K562 (cell line): Measurements from ENCODE around the gene MYPN. TPM values are rescaled to one million over a fixed set of nuclear protein-coding genes. Genes with fewer than 3 reads are reported as not detected.

ENCODE experiments used
- CREM ChIP-seq: IDR thresholded peaks from 2 replicates; pipeline ENCODE4 v1.6.1; 2014; ENCODE audit warnings: antibody characterized with exemption, low read depth
- JUNB ChIP-seq: fragments of 450-650 bp; formaldehyde crosslinking; conservative IDR thresholded peaks from 2 replicates; pipeline ENCODE4 v1.4.0; 2020; ENCODE audit warnings: mild to moderate bottlenecking
- KLF6 ChIP-seq: fragments of 250-450 bp; sonication (Bioruptor Pico); IDR thresholded peaks from 2 replicates; pipeline ENCODE4 v1.4.0; 2020; ENCODE audit warnings: mild to moderate bottlenecking, moderate library complexity, borderline replicate concordance
- MXD1 ChIP-seq: fragments of 250-450 bp; sonication (Bioruptor Pico); IDR thresholded peaks from 2 replicates; pipeline ENCODE4 v1.8.0; 2021; ENCODE audit warnings: borderline replicate concordance, mild to moderate bottlenecking, moderate library complexity; ENCODE audit not compliant: poor library complexity, severe bottlenecking
- ZBED1 ChIP-seq: IDR thresholded peaks from 2 replicates; pipeline ENCODE4 v1.6.1; 2014
- ZBTB40 ChIP-seq, 2 experiments: fragments of 450-650 bp in 1 of 2; sonication (generic) in 1 of 2; formaldehyde crosslinking in 1 of 2; IDR thresholded peaks; 2 replicates each; pipeline versions ENCODE4 v1.7.1 to v1.9.0; 2016 to 2022; ENCODE audit warnings: inconsistent platforms in 1 of 2, mild to moderate bottlenecking in 1 of 2, missing genetic modification reagents in 1 of 2
- polyA plus RNA-seq, 8 experiments: library from polyadenylated mRNA; depleted of rRNA in 4 of 8; stranded (reverse) in 5 of 8; unstranded in 3 of 8; fragments of >200 nt; fragmentation: Nextera tagmentation in 2 of 8; fragmentation: Illumina TruSeq in 1 of 8; extraction: Ambion mirVana in 2 of 8; extraction: Trizol in 1 of 8; gene quantifications; 2 replicates each; pipeline versions ENCODE4 v1.2.1 to v1.2.3, GENCODE V29; 2011 to 2014; ENCODE audit warnings: inconsistent platforms in 1 of 8, missing spikeins in 1 of 8
- total RNA-seq, 7 experiments: library from RNA; depleted of rRNA in 6 of 7; stranded (reverse); fragments of >200 nt in 6 of 7; fragmentation: Illumina TruSeq in 2 of 7; extraction: Trizol in 2 of 7; gene quantifications; 2 replicates each; pipeline versions ENCODE4 v1.2.1 to v1.2.3, GENCODE V29; 2011 to 2021; ENCODE audit warnings: low replicate concordance in 1 of 7

The MYPN gene
- total and polyA plus RNA-seq, 9 of the 15 experiments (the other 6 are each of a cell fraction or from before 2014, with no cell fraction given): not detected

- TF ChIP-seq ZBTB40 (IDR thresholded peaks at IDR 0.05) (no peak), ZBTB40 (CRISPR knock-in tag; IDR thresholded peaks at IDR 0.05) (no peak), KLF6 (CRISPR knock-in tag) (no peak), ZBED1 (no peak), MXD1 (no peak), JUNB (CRISPR knock-in tag) (no peak), CREM (no peak)
These were observed 29.2 kb downstream of the MYPN start (continued) for GRCh38 chr10:68138526-68138925.
